Vagina (tissue), 2 donors: Measurements from ENCODE around the gene DGKB. TPM values are rescaled to one million over a fixed set of nuclear protein-coding genes. Genes with fewer than 3 reads are reported as not detected.

Source experiments
- DNase-seq, 2 donors: peaks; one replicate each; pipeline ENCODE4 v3.0.0-alpha.2; 2017; ENCODE audit errors: extremely low spot score in 2 of 2
- H3K27ac ChIP-seq: fragments of 200-600 bp; sonication (generic); one replicate; pipeline ENCODE4 v1.5.1; 2019
- H3K27me3 ChIP-seq: fragments of 200-600 bp; sonication (generic); one replicate; pipeline ENCODE4 v1.5.1; 2019
- H3K36me3 ChIP-seq, 2 donors: fragments of 200-600 bp; sonication (generic); one replicate each; pipeline ENCODE4 v1.5.1; 2017 to 2019
- H3K4me1 ChIP-seq: fragments of 200-600 bp; sonication (generic); one replicate; pipeline ENCODE4 v1.5.1; 2019
- H3K4me3 ChIP-seq, 2 donors: fragments of 200-600 bp; sonication (generic); 1 replicate in 1 of 2; 2 replicates in 1 of 2; pipeline ENCODE4 v1.5.1; 2016 to 2019
- H3K9me3 ChIP-seq: fragments of 200-600 bp; sonication (generic); one replicate; pipeline ENCODE4 v1.5.1; 2019
- CTCF ChIP-seq, 3 experiments: fragments of 450-650 bp in 2 of 3; fragments of 200-600 bp in 1 of 3; sonication (generic) in 1 of 3; IDR thresholded peaks; one replicate each; pipeline ENCODE4 v1.5.1; 2017 to 2019; ENCODE audit warnings: antibody characterized with exemption in 3 of 3, mild to moderate bottlenecking in 2 of 3, moderate library complexity in 2 of 3
- POLR2A ChIP-seq, 2 donors: fragments of 450-650 bp; IDR thresholded peaks; one replicate each; pipeline ENCODE4 v1.6.1; 2017; ENCODE audit warnings: antibody characterized with exemption in 2 of 2, mild to moderate bottlenecking in 2 of 2, moderate library complexity in 2 of 2
- POLR2AphosphoS5 ChIP-seq, 2 donors: sonication (generic); formaldehyde crosslinking; IDR thresholded peaks; one replicate each; pipeline ENCODE4 v1.9.0; 2017; ENCODE audit warnings: antibody characterized with exemption in 2 of 2, mild to moderate bottlenecking in 2 of 2, low read depth in 1 of 2; ENCODE audit not compliant: insufficient read depth in 1 of 2
- intact Hi-C: fragments of 100-400 bp; cut with DNase I; formaldehyde crosslinking; loops from one replicate; pipeline ENCODE4 v1.15.1; 2023
- total RNA-seq: library from RNA; depleted of rRNA; stranded (reverse); fragments of >200 nt; gene quantifications from one replicate; pipeline ENCODE4 v1.2.3, GENCODE V29; 2016

The DGKB gene
- total RNA-seq, 1 donor from 2014 or later, result 2.2 TPM

- no peaks in the 10 kb centered on the region for H3K4me1 ChIP-seq
- DNase-seq, result no peak
- H3K4me3 ChIP-seq, result no peak overlapping the region
- no peaks in the 10 kb centered on the region for H3K9me3 ChIP-seq
- no peaks in the 10 kb centered on the region for H3K27me3 ChIP-seq
- no peak for TF ChIP-seq POLR2A (IDR thresholded peaks at IDR 0.05)
- TF ChIP-seq POLR2AphosphoS5 (IDR thresholded peaks at IDR 0.05; ENCODE audit: insufficient read depth in 1 of 2, low read depth in 1 of 2), result no peak
- no peak for TF ChIP-seq CTCF (IDR thresholded peaks at IDR 0.05)
- no peaks in the 10 kb centered on the region for H3K36me3 ChIP-seq
- intact Hi-C loops, result no loop called here
- H3K27ac ChIP-seq, result no peak overlapping the region
Observed at GRCh38 chr7:14418633-14419032, 483.9 kb downstream of the DGKB start.

- no peaks in the 10 kb centered on the region for H3K9me3 ChIP-seq
- H3K4me3 ChIP-seq, result no peak overlapping the region
- DNase-seq, result no peak
- intact Hi-C loops, result no loop called here
- H3K27me3 ChIP-seq, result no peaks in the 10 kb centered on the region
- no peaks in the 10 kb centered on the region for H3K4me1 ChIP-seq
- H3K36me3 ChIP-seq, result no peaks in the 10 kb centered on the region
- TF ChIP-seq POLR2A (IDR thresholded peaks at IDR 0.05) (no peak), POLR2AphosphoS5 (IDR thresholded peaks at IDR 0.05; ENCODE audit: insufficient read depth in 1 of 2, low read depth in 1 of 2) (no peak), CTCF (IDR thresholded peaks at IDR 0.05) (no peak)
- no peak overlapping the region for H3K27ac ChIP-seq
Observed at GRCh38 chr7:14414274-14414986, 488.1 kb downstream of the DGKB start.

GRCh38 chr7:14407246-14408015 lies 495.1 kb downstream of the DGKB start:
- TF ChIP-seq POLR2A (IDR thresholded peaks at IDR 0.05), result no peak
- TF ChIP-seq CTCF (IDR thresholded peaks at IDR 0.05), result no peak
- TF ChIP-seq POLR2AphosphoS5 (IDR thresholded peaks at IDR 0.05; ENCODE audit: insufficient read depth in 1 of 2, low read depth in 1 of 2), result no peak
- DNase-seq, result no peak
- Histone ChIP-seq H3K27ac (no peak overlapping the region), H3K9me3 (no peaks in the 10 kb centered on the region), H3K4me1 (no peaks in the 10 kb centered on the region), H3K27me3 (no peaks in the 10 kb centered on the region), H3K36me3 (no peaks in the 10 kb centered on the region), H3K4me3 (no peak overlapping the region)
- intact Hi-C loops, result no loop called here

- H3K9me3 ChIP-seq, result no peaks in the 10 kb centered on the region
- no peaks in the 10 kb centered on the region for H3K27me3 ChIP-seq
- intact Hi-C loops, result no loop called here
- H3K4me3 ChIP-seq, result no peak overlapping the region
- no peak for TF ChIP-seq POLR2A (IDR thresholded peaks at IDR 0.05)
- TF ChIP-seq CTCF (IDR thresholded peaks at IDR 0.05), result no peak
- TF ChIP-seq POLR2AphosphoS5 (IDR thresholded peaks at IDR 0.05; ENCODE audit: insufficient read depth in 1 of 2, low read depth in 1 of 2), result no peak
- no peak for DNase-seq
- no peaks in the 10 kb centered on the region for H3K4me1 ChIP-seq
- no peak overlapping the region for H3K27ac ChIP-seq
- no peaks in the 10 kb centered on the region for H3K36me3 ChIP-seq
Observed at GRCh38 chr7:14403587-14403986, 499.0 kb downstream of the DGKB start.

- Histone ChIP-seq H3K36me3 (no peaks in the 10 kb centered on the region), H3K9me3 (no peaks in the 10 kb centered on the region), H3K27me3 (no peaks in the 10 kb centered on the region), H3K4me3 (no peak overlapping the region), H3K4me1 (no peaks in the 10 kb centered on the region), H3K27ac (no peak overlapping the region)
- intact Hi-C loops, result no loop called here
- no peak for DNase-seq
- TF ChIP-seq POLR2A (IDR thresholded peaks at IDR 0.05) (no peak), CTCF (IDR thresholded peaks at IDR 0.05) (no peak), POLR2AphosphoS5 (IDR thresholded peaks at IDR 0.05; ENCODE audit: insufficient read depth in 1 of 2, low read depth in 1 of 2) (no peak)
Observed at GRCh38 chr7:14400271-14400670, 502.3 kb downstream of the DGKB start.
